GM21447 (cell line): Measurements from ENCODE around the gene ABCA8.
"Not testable (repeated sequence)": the region's sequence is repeated elsewhere in the genome, so short reads cannot be mapped to it uniquely, and the experiment has no call there.

Experiments
- ATAC-seq: cut with Tn5 transposase; IDR thresholded peaks from one replicate; pipeline ENCODE4 v1.9.1; 2021; ENCODE audit not compliant: unreplicated experiment

The ABCA8 gene

GRCh38 chr17:68955181-68955841, at the start of gene ABCA8:
Gene ABCA8 (minus strand): TSS chr17:68955392. CDS start chr17:68942034, 13,358 bp downstream.
- no peak for ATAC-seq

DNA sequence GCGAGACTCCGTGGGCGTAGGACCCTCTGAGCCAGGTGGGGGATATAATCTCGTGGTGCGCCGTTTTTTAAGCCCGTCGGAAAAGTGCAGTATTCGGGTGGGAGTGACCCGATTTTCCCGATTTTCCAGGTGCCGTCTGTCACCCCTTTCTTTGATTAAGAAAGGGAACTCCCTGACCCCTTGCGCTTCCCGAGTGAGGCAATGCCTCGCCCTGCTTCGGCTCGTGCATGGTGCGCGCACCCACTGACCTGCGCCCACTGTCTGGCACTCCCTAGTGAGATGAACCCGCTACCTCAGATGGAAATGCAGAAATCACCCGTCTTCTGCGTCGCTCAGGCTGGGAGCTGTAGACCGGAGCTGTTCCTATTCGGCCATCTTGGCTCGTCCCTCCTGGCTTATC, 49.6 kb upstream of the ABCA8 start:
- ATAC-seq = not testable (repeated sequence)

DNA sequence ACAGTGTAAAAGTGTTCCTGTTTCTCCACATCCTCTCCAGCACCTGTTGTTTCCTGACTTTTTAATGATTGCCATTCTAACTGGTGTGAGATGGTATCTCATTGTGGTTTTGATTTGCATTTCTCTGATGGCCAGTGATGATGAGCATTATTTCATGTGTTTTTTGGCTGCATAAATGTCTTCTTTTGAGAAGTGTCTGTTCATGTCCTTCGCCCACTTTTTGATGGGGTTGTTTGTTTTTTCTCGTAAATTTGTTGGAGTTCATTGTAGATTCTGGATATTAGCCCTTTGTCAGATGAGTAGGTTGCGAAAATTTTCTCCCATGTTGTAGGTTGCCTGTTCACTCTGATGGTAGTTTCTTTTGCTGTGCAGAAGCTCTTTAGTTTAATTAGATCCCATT, 44.6 kb upstream of the ABCA8 start:
- ATAC-seq = not testable (repeated sequence)

- no peak for ATAC-seq
Measured at GRCh38 chr17:68993112-68993511, 37.9 kb upstream of the ABCA8 start.

DNA sequence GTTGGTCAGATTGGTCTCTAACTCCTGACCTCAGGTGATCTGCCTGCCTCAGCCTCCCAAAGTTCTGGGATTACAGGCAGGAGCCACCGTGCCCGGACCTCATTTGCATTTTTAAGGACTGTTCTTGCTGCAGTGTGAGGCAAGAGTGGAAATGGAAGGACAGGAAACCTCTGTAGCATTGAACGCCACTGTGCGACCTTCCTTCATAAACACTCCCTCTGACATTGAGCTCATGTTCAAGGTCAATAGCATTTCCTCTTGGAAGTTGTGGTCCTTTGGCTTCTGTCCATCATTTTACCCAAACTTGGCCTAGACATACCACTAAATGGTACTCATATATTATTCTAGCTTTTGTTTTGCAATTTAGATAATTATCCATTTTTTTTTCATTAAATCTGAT, 32.8 kb upstream of the ABCA8 start:
- ATAC-seq = no peak

DNA sequence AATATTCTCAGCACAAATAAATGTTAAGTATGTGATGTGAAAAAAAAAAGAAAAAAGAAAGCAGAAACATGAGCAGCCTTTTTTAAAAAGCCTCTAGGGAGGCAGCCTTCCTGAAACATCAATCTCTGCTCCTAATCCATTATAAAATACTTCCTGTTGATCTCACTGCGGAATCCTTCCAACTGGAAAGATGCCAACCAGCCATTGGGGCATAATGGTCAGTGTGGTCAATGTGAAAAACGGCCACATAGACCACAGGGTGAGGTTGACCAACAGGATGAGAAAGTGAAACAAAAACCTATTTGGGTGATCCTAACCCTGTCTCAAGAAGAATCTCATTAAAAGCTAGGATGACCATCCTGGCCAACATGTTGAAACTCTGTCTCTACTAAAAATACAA, 26.1 kb upstream of the ABCA8 start:
- no peak for ATAC-seq

DNA sequence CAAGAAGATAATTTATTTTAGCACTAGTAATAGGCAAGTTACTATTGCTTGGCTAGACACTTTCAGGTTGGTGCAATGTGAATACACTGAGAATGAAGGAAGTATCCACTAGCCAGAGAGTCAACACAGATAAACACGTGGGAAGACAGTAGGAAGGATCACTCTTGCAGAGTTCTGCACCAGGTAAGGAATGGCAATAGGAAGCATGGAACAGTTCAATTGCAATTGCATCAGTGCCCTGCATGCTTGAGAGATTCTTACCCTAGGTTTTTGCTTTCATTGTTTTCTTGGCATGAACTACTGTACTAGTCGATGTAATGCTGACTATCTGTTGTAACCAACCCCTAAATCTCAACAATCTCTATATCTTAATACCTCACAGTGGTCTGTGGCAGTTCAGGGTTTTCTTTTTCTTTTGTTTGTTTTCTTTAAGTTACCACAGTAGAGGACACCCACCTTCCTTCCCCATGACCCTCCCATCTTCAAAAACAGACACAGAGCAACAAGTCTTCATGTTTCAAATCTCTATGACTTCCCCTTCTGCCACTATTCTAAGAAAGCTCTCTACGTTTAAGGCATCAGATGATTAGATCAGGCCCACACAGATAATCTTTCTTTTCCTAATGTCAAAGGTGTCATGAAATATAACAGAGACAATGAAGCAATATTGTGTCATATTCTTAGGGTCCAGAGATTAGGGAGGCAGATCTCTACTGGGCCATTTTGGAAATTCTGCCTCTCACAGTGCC, 18.1 kb upstream of the ABCA8 start:
- ATAC-seq = no peak

DNA sequence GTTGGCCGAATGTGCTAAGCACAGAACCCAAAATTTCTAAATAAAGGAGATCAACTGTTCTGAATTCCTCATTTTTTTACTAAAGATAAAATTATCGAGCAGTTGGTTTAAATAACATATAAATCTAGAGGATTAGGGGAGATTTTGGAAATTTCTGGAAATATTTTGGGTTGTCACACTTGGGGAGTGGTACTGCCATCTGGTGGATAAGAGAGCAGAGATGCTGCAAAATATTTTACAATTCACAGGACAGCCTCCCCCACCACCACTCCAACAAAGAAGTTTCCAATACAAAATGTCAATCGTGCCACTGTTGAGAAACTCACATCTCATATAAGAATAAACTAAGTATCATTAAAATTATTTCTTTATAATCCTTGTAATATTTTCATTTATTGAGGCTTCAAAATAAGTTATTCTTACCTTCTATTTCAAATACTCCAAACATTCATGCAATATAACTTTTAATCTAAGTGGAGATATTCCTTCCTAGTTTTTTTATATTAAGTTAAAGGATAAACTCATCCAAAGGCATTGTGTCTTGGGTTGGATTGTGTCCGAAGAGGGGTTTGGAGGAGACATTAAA, 17.0 kb upstream of the ABCA8 start:
- no peak for ATAC-seq

GRCh38 chr17:68969101-68969500, 13.9 kb upstream of the ABCA8 start:
- ATAC-seq = no peak

GRCh38 chr17:68963958-68964357, 8.8 kb upstream of the ABCA8 start:
- ATAC-seq = no peak

- no peak for ATAC-seq
Measured at GRCh38 chr17:68961214-68961882, 6.2 kb upstream of the ABCA8 start.

DNA sequence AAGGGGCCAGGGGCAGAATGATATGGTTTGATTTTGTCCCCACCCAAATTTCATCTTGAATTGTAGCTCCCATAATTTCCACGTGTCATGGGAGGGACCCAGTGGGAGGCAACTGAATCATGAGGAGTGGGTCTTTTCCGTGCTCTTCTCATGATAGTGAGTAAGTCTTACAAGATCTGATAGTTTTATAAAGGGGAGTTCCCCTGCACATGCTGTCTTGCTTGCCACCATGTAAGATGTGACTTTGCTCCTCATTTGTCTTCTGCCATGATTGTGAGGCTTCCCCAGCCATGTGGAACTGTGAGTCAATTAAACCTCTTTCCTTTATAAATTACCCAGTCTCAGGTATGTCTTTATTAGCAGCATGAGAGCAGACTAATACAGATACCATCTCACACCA, 3.9 kb upstream of the ABCA8 start:
- ATAC-seq = not testable (repeated sequence)

GRCh38 chr17:68957944-68958343, 2.8 kb upstream of the ABCA8 start:
- ATAC-seq = no peak

- ATAC-seq = no peak
Measured at GRCh38 chr17:68954146-68954896, 871 bp downstream of the ABCA8 start.

DNA sequence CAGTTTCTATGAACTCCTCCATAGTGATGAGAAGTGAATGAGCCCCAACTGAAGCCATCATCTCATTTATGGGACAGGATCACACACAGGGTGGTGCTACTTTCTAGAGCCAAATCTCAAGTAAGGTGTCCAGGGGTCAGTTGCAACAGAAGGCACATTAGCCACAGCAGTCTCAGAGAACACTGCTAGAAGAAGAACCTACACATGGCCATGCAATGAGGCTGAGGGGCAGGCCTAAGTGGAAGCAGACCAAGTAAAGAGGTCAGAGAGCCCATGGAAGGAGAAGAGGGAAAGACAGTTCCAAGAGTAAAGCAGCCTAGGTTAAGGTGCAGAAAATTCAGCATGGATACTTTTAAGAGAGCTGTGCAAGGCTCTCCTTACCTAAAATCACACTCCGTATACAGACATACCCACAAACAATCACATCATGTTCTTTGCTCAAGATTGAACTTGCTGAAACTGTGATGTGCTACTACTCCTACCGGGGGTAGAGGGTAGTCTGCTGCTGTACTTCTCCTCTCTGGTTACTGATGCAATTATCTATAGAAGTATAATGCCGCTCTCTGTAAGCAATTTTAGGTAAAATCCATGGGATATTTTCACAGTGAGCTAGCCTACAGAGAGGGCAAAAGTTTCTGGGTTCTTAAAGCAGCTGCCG, 1.7 kb downstream of the ABCA8 start:
- ATAC-seq = no peak

DNA sequence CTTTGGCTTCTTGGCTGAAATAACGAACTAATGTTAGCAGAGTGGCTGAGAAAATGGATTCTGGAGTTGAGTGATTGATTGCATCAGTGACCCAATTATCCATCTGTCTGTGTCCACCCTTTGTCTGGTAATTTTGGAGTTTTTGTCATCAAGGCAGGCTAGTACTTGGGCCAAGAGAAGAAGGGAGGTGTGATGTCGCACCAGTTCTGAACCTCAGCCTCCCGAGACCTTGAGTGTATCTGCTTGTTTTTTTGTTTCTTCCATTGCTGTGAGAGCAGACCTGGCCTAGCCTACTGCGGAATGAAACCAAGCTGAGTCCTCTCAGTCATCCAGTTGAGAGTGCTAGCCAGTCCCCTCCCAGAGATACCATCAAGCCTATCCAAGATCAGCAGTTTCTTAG, 4.5 kb downstream of the ABCA8 start:
- ATAC-seq = no peak

GRCh38 chr17:68947868-68948267, 7.3 kb downstream of the ABCA8 start:
- not testable (repeated sequence) for ATAC-seq

DNA sequence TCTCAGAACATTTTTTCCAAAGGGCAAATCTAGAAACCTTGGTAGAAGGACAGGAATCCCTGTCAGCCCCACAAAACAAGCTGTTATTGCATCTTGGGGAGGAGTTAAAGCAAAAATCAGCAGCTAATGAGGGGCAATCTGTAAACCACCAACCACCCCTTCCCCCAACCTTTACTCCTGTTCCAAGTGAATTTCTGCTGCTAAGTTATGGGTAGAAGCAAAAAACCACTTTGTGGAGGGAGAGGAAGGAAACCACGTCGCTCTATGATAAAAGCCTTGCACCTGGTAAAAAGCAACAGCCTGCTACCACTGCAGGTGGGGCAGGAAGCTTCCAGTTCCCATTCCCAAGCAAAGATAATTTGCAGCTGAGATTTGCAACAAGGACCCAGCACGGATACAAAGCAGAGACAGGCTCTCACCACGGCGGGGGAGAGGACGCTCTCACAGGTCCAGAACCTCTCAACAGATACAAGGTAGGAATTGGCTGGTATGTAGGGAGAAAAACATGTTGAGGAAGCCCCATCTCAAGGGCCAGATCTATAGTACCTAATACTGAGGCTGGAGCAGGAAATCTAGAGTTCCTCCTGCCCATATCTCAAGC, 10.7 kb downstream of the ABCA8 start:
- no peak for ATAC-seq

- not testable (repeated sequence) for ATAC-seq
Measured at GRCh38 chr17:68943812-68944182, 11.4 kb downstream of the ABCA8 start.
